WTC11 (cell line): ENCODE measurements around the gene KCNE2.

ENCODE experiments used
- ARID4B ChIP-seq: sonication (generic); formaldehyde crosslinking; IDR thresholded peaks from 2 replicates; pipeline ENCODE4 v1.8.0; 2023; ENCODE audit warnings: missing genetic modification reagents, mild to moderate bottlenecking, borderline replicate concordance
- CBFB ChIP-seq: sonication (generic); formaldehyde crosslinking; IDR thresholded peaks from 2 replicates; pipeline ENCODE4 v1.8.1; 2022; ENCODE audit warnings: mild to moderate bottlenecking, low read depth, missing genetic modification reagents
- ETV6 ChIP-seq: sonication (generic); formaldehyde crosslinking; IDR thresholded peaks from 2 replicates; pipeline ENCODE4 v1.8.1; 2022; ENCODE audit warnings: mild to moderate bottlenecking, missing genetic modification reagents
- HMGXB4 ChIP-seq: sonication (generic); formaldehyde crosslinking; IDR thresholded peaks from 2 replicates; pipeline ENCODE4 v1.8.1; 2023; ENCODE audit warnings: mild to moderate bottlenecking, moderate library complexity, missing genetic modification reagents
- JUN ChIP-seq: sonication (generic); formaldehyde crosslinking; IDR thresholded peaks from 2 replicates; pipeline ENCODE4 v1.8.0; 2023; ENCODE audit warnings: mild to moderate bottlenecking, missing genetic modification reagents
- MAX ChIP-seq: sonication (generic); formaldehyde crosslinking; IDR thresholded peaks from 2 replicates; pipeline ENCODE4 v1.8.0; 2022; ENCODE audit warnings: mild to moderate bottlenecking, missing genetic modification reagents
- NR3C1 ChIP-seq: sonication (generic); formaldehyde crosslinking; conservative IDR thresholded peaks from 2 replicates; pipeline ENCODE4 v1.8.1; 2023; ENCODE audit warnings: low read depth, mild to moderate bottlenecking, missing genetic modification reagents
- SMAD3 ChIP-seq: sonication (generic); formaldehyde crosslinking; IDR thresholded peaks from 2 replicates; pipeline ENCODE4 v1.8.0; 2022; ENCODE audit warnings: missing genetic modification reagents, mild to moderate bottlenecking, borderline replicate concordance
- SP1 ChIP-seq: sonication (generic); formaldehyde crosslinking; conservative IDR thresholded peaks from 2 replicates; pipeline ENCODE4 v1.8.1; 2022; ENCODE audit warnings: missing genetic modification reagents
- ZNF138 ChIP-seq: sonication (generic); formaldehyde crosslinking; conservative IDR thresholded peaks from 2 replicates; pipeline ENCODE4 v1.8.1; 2022; ENCODE audit warnings: mild to moderate bottlenecking, moderate library complexity, missing genetic modification reagents
- ZNF416 ChIP-seq: fragments of 250-450 bp; sonication (Bioruptor Pico); IDR thresholded peaks from 2 replicates; pipeline ENCODE4 v1.9.0; 2021; ENCODE audit warnings: mild to moderate bottlenecking, inconsistent platforms
- TF ChIP-seq, protein P1 (sequence below): fragments of 200-600 bp; IDR thresholded peaks from 2 replicates; pipeline ENCODE4 v1.8.0; 2022; ENCODE audit warnings: antibody characterized with exemption

- no peak for TF ChIP-seq ZNF416 (CRISPR knock-in tag)
- TF ChIP-seq MAX (CRISPR knock-in tag) = no peak
- TF ChIP-seq NR3C1 (CRISPR knock-in tag) = no peak
- TF ChIP-seq, protein P1, sequence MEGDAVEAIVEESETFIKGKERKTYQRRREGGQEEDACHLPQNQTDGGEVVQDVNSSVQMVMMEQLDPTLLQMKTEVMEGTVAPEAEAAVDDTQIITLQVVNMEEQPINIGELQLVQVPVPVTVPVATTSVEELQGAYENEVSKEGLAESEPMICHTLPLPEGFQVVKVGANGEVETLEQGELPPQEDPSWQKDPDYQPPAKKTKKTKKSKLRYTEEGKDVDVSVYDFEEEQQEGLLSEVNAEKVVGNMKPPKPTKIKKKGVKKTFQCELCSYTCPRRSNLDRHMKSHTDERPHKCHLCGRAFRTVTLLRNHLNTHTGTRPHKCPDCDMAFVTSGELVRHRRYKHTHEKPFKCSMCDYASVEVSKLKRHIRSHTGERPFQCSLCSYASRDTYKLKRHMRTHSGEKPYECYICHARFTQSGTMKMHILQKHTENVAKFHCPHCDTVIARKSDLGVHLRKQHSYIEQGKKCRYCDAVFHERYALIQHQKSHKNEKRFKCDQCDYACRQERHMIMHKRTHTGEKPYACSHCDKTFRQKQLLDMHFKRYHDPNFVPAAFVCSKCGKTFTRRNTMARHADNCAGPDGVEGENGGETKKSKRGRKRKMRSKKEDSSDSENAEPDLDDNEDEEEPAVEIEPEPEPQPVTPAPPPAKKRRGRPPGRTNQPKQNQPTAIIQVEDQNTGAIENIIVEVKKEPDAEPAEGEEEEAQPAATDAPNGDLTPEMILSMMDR = no peak
- no peak for TF ChIP-seq ARID4B (CRISPR knock-in tag)
- TF ChIP-seq HMGXB4 (CRISPR knock-in tag) = no peak
- TF ChIP-seq SP1 (CRISPR knock-in tag) = no peak
- TF ChIP-seq JUN (CRISPR knock-in tag) = no peak
- no peak for TF ChIP-seq ZNF138
- no peak for TF ChIP-seq ETV6 (CRISPR knock-in tag)
- no peak for TF ChIP-seq CBFB (CRISPR knock-in tag)
- no peak for TF ChIP-seq SMAD3 (CRISPR knock-in tag)
Measured at GRCh38 chr21:34363733-34364132, at the start of gene KCNE2.
